H1 (cell line): ENCODE measurements around the gene DDB1. TPM values are rescaled to one million over a fixed set of nuclear protein-coding genes. Genes with fewer than 3 reads are reported as not detected.

Source experiments
- CTCF ChIA-PET: fragments of 300-600 bp; sonication (Branson Sonifier 250); formaldehyde crosslinking; loops from one replicate; lab custom pipeline; 2021; ENCODE audit not compliant: partially characterized antibody; lab: Charles Lee
- POLR2A ChIA-PET: fragments of 300-600 bp; sonication (Branson Sonifier 250); formaldehyde crosslinking; loops from one replicate; lab custom pipeline; 2021; ENCODE audit warnings: inconsistent platforms; ENCODE audit not compliant: partially characterized antibody; lab: Charles Lee
- DNase-seq, 2 experiments: peaks; one replicate each; pipeline versions ENCODE4 v3.0.0 to v3.0.0-alpha.2; 2010 to 2022; ENCODE audit warnings: low spot score in 2 of 2, low read depth in 1 of 2, mixed read lengths in 1 of 2
- FAIRE-seq: peaks from 2 replicates; lab custom pipeline; 2011; peaks lifted over from hg19 to GRCh38; lab: Jason Lieb, UNC
- H2AFZ ChIP-seq: 2 replicates; pipeline ENCODE4 v1.8.1; 2012; ENCODE audit warnings: low read length, inconsistent platforms
- H2AK5ac ChIP-seq: 2 replicates; pipeline ENCODE4 v1.6.1; 2013; ENCODE audit warnings: low read depth, low read length
- H2BK120ac ChIP-seq: replicated peaks from 2 replicates; pipeline ENCODE3; 2013; ENCODE audit warnings: low read depth, low read length, inconsistent platforms
- H2BK12ac ChIP-seq: 2 replicates; pipeline ENCODE4 v1.6.1; 2013; ENCODE audit warnings: low read depth, low read length
- H2BK15ac ChIP-seq: 2 replicates; pipeline ENCODE4 v1.6.1; 2013; ENCODE audit warnings: low read length
- H2BK20ac ChIP-seq: 2 replicates; pipeline ENCODE4 v1.6.1; 2013; ENCODE audit warnings: low read length
- H2BK5ac ChIP-seq: 2 replicates; pipeline ENCODE4 v1.6.1; 2013; ENCODE audit warnings: low read depth, low read length
- H3K14ac ChIP-seq: 2 replicates; pipeline ENCODE4 v1.6.1; 2013; ENCODE audit warnings: inconsistent platforms; ENCODE audit not compliant: insufficient read length
- H3K18ac ChIP-seq: 2 replicates; pipeline ENCODE4 v1.6.1; 2013; ENCODE audit warnings: low read length; ENCODE audit errors: extremely low read depth
- H3K23ac ChIP-seq: 2 replicates; pipeline ENCODE4 v1.6.1; 2013; ENCODE audit warnings: inconsistent platforms; ENCODE audit not compliant: insufficient read length
- H3K23me2 ChIP-seq: 2 replicates; pipeline ENCODE4 v1.6.1; 2013; ENCODE audit warnings: low read depth, low read length
- H3K27ac ChIP-seq: 2 replicates; pipeline ENCODE4 v1.6.1; 2011; ENCODE audit warnings: low read depth, low read length, inconsistent platforms
- H3K27me3 ChIP-seq, 4 experiments: replicated peaks in 1 of 4; 1 replicate in 1 of 4; 2 replicates in 3 of 4; pipeline versions ENCODE4 v1.6.1 to v1.8.1; 2011 to 2013; ENCODE audit warnings: low read length in 3 of 4, mild to moderate bottlenecking in 3 of 4, inconsistent platforms in 2 of 4, mixed read lengths in 2 of 4, moderate library complexity in 1 of 4; ENCODE audit not compliant: control insufficient read depth in 3 of 4, insufficient read depth in 3 of 4; ENCODE audit errors: extremely low read depth in 1 of 4
- H3K36me3 ChIP-seq, 4 experiments: 2 replicates each; pipeline versions ENCODE4 v1.6.1 to v1.8.1; 2011 to 2013; ENCODE audit warnings: mild to moderate bottlenecking in 4 of 4, low read length in 3 of 4, moderate library complexity in 2 of 4, control low read depth in 1 of 4, inconsistent platforms in 1 of 4; ENCODE audit not compliant: insufficient read depth in 4 of 4, control insufficient read depth in 2 of 4
- H3K4ac ChIP-seq: replicated peaks from 2 replicates; pipeline ENCODE3; 2013; ENCODE audit warnings: low read length, low read depth, mixed read lengths, inconsistent platforms; ENCODE audit not compliant: insufficient read length
- H3K4me1 ChIP-seq, 4 experiments: replicated peaks in 1 of 4; 1 replicate in 1 of 4; 2 replicates in 3 of 4; pipeline versions ENCODE4 v1.6.1 to v1.8.1; 2011 to 2013; ENCODE audit warnings: low read length in 3 of 4, inconsistent platforms in 2 of 4, mixed read lengths in 1 of 4; ENCODE audit not compliant: insufficient read depth in 4 of 4, control insufficient read depth in 3 of 4
- H3K4me2 ChIP-seq, 2 experiments: 2 replicates each; pipeline versions ENCODE4 v1.6.1 to v1.8.1; 2011 to 2013; ENCODE audit warnings: low read depth in 2 of 2, low read length in 2 of 2, control low read depth in 1 of 2, inconsistent platforms in 1 of 2, mild to moderate bottlenecking in 1 of 2; ENCODE audit not compliant: insufficient read depth in 1 of 2
- H3K4me3 ChIP-seq, 4 experiments: fragments of 200-600, 300-600 bp in 1 of 4; sonication (generic), shearing (Covaris generic), sonication (Bioruptor Twin) in 1 of 4; 2 replicates each; pipeline versions ENCODE4 v1.5.1 to v1.8.1; 2011 to 2016; ENCODE audit warnings: low read length in 4 of 4, low read depth in 3 of 4, control low read depth in 2 of 4, inconsistent platforms in 2 of 4, mild to moderate bottlenecking in 2 of 4, mixed read lengths in 1 of 4, moderate library complexity in 1 of 4; ENCODE audit not compliant: insufficient read depth in 2 of 4; ENCODE audit errors: extremely low read depth in 1 of 4
- H3K56ac ChIP-seq: replicated peaks from 2 replicates; pipeline ENCODE3; 2013; ENCODE audit warnings: low read depth, mild to moderate bottlenecking, mixed read lengths, low read length, inconsistent platforms; ENCODE audit not compliant: insufficient read length
- H3K79me1 ChIP-seq: 2 replicates; pipeline ENCODE4 v1.6.1; 2013; ENCODE audit warnings: low read depth, low read length, control low read depth
- H3K79me2 ChIP-seq, 2 experiments: 2 replicates each; pipeline versions ENCODE4 v1.6.1 to v1.8.1; 2012 to 2013; ENCODE audit warnings: low read length in 2 of 2, mild to moderate bottlenecking in 2 of 2, inconsistent platforms in 1 of 2; ENCODE audit not compliant: insufficient read depth in 2 of 2, control insufficient read depth in 1 of 2
- H3K9ac ChIP-seq, 4 experiments: replicated peaks in 1 of 4; 1 replicate in 1 of 4; 2 replicates in 3 of 4; pipeline versions ENCODE4 v1.6.1 to v1.8.1; 2011 to 2013; ENCODE audit warnings: low read depth in 3 of 4, low read length in 3 of 4, control low read depth in 2 of 4, mild to moderate bottlenecking in 2 of 4, moderate library complexity in 2 of 4, inconsistent platforms in 1 of 4; ENCODE audit errors: extremely low read depth in 1 of 4
- H3K9me3 ChIP-seq, 2 experiments: 2 replicates each; pipeline versions ENCODE4 v1.6.1 to v1.8.1; 2012 to 2013; ENCODE audit warnings: mild to moderate bottlenecking in 2 of 2, moderate library complexity in 2 of 2, control low read depth in 1 of 2, inconsistent platforms in 1 of 2, low read depth in 1 of 2, low read length in 1 of 2, mixed read lengths in 1 of 2; ENCODE audit not compliant: insufficient read depth in 2 of 2
- H4K20me1 ChIP-seq, 2 experiments: replicated peaks in 1 of 2; 2 replicates each; pipeline versions ENCODE3 to v1.8.1; 2011 to 2013; ENCODE audit warnings: inconsistent platforms in 2 of 2, low read length in 2 of 2, mild to moderate bottlenecking in 1 of 2; ENCODE audit not compliant: insufficient read depth in 2 of 2, control insufficient read depth in 1 of 2
- H4K5ac ChIP-seq: 2 replicates; pipeline ENCODE4 v1.6.1; 2013; ENCODE audit warnings: low read length, low read depth, mixed read lengths, inconsistent platforms; ENCODE audit not compliant: insufficient read length
- H4K8ac ChIP-seq: 2 replicates; pipeline ENCODE4 v1.8.0; 2013; ENCODE audit warnings: mild to moderate bottlenecking, moderate library complexity, low read length, inconsistent platforms; ENCODE audit not compliant: insufficient read depth; ENCODE audit errors: extremely low read depth
- H4K91ac ChIP-seq: replicated peaks from 2 replicates; pipeline ENCODE3; 2013; ENCODE audit warnings: low read length, mixed read lengths, inconsistent platforms; ENCODE audit not compliant: insufficient read length
- CBX8 ChIP-seq: fragments of 300-800, 300-1000 bp; sonication (generic); IDR thresholded peaks from 2 replicates; pipeline ENCODE4 v1.7.1; 2016; ENCODE audit warnings: low read depth, low read length, borderline replicate concordance
- CTBP2 ChIP-seq: IDR thresholded peaks from 2 replicates; pipeline ENCODE4 v1.7.0; 2011; ENCODE audit warnings: borderline replicate concordance, mild to moderate bottlenecking, moderate library complexity, mixed read lengths, low read length; ENCODE audit not compliant: insufficient read depth, insufficient read length
- EGR1 ChIP-seq: IDR thresholded peaks from 2 replicates; pipeline ENCODE4 v1.6.1; 2011; ENCODE audit warnings: low read depth, low read length, borderline replicate concordance
- JUND ChIP-seq: IDR thresholded peaks from 2 replicates; pipeline ENCODE4 v1.6.1; 2011; ENCODE audit warnings: mild to moderate bottlenecking, improper control_type of control experiment, low read length
- KDM1A ChIP-seq: fragments of 200-600, 300-600 bp; sonication (generic); IDR thresholded peaks from 2 replicates; pipeline ENCODE4 v1.7.1; 2016; ENCODE audit warnings: mild to moderate bottlenecking, low read length, borderline replicate concordance
- POLR2AphosphoS5 ChIP-seq: IDR thresholded peaks from 2 replicates; pipeline ENCODE4 v1.6.1; 2011; ENCODE audit warnings: low read depth, low read length
- SRF ChIP-seq: IDR thresholded peaks from 2 replicates; pipeline ENCODE4 v1.6.1; 2011; ENCODE audit warnings: mild to moderate bottlenecking, low read depth, low read length, moderate library complexity
- TAF7 ChIP-seq: optimal IDR thresholded peaks from 2 replicates; pipeline ENCODE3; 2011; ENCODE audit warnings: low read depth, mild to moderate bottlenecking, inconsistent platforms, low read length, moderate library complexity, borderline replicate concordance
- WGBS, 2 experiments: shearing (Covaris generic) in 1 of 2; methylation state at CpG; one replicate each; pipeline versions ENCODE4 v1.1.6 to v1.1.7; 2013 to 2015; ENCODE audit warnings: low lambda C conversion rate in 2 of 2, mixed read lengths in 2 of 2, inconsistent platforms in 1 of 2, low coverage in 1 of 2, missing lambda C conversion rate in 1 of 2; ENCODE audit not compliant: insufficient replicate concordance in 2 of 2, insufficient coverage in 1 of 2, insufficient read length in 1 of 2; ENCODE audit errors: extremely low coverage in 1 of 2, missing lambda C conversion rate in 1 of 2; 5-methylcytosine and 5-hydroxymethylcytosine counted together
- polyA plus RNA-seq, 7 experiments: library from polyadenylated mRNA; depleted of rRNA in 3 of 7; stranded (reverse) in 5 of 7; unstranded in 2 of 7; fragments of >200 nt in 5 of 7; fragments of 200-250 nt in 2 of 7; gene quantifications; 1 replicate in 5 of 7; 2 replicates in 1 of 7; 4 replicates in 1 of 7; pipeline versions ENCODE4 v1.2.1 to v1.2.3, GENCODE V29; 2011 to 2013; ENCODE audit warnings: missing spikeins in 2 of 7, mixed read lengths in 2 of 7
- total RNA-seq: library from RNA; stranded (reverse); fragmentation: NEBNext Ultra II Directional; extraction: Animal tissue kit (Norgen Biotek cat#: 25700); gene quantifications from 2 replicates; pipeline ENCODE4 v1.2.1, GENCODE V29; 2021
- TF ChIP-seq, protein P1 (sequence below), 3 experiments: IDR thresholded peaks; 1 replicate in 2 of 3; 2 replicates in 1 of 3; pipeline versions ENCODE4 v1.5.1 to v1.6.1; 2011; ENCODE audit warnings: low read length in 3 of 3, mild to moderate bottlenecking in 3 of 3, inconsistent platforms in 2 of 3, low read depth in 1 of 3, moderate library complexity in 1 of 3; ENCODE audit not compliant: insufficient read depth in 1 of 3; ENCODE audit errors: control extremely low read depth in 1 of 3

DDB1 gene
- total and polyA plus RNA-seq, 2 of the 8 experiments (the other 6 are each of a cell fraction or from before 2014, with no cell fraction given), result 275 to 306 TPM

DNA sequence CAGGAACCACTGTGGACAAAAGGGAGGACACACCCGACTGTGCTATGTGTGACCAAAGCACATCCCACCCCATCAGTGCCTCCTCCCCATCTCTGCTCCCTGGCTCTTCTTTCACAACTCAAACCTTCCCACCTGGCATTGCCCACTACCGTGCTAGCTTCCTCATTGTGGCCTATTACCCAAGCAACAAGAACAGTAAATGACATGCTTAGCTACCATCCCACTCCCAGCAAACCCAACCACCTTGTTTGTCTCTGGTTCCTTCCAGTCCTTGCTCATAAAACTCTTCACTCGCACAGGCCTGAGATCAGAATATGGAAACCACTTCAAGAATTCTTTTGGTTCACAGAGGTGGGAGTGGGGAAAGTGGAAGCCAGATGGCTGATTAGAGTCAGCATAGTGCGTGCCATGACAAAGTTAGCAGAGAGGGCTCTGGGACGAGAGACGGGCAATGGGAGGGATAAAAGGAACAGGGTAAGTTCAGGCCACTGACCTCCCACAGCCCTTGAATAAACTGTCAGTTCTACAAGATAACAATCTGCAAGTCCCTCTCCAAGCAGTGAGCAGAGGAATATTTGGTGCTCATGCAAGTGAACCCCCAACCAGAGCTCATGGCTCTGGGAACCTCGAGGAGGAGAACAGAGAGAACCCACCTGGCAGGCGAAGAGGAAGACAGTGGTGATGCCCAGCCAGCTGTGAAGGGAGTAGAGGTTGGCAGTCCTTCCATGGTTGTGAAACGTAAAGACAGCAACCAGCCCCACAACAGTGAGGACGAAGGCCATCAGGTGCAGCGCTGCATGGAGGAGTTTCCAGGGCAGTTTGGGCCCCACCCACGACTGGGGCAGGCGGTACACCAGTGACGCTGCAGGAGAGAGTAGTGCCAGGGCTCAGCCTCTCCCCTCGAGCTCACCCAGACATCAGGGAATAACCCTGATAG lies 20.5 kb upstream of the DDB1 start:
- POLR2A ChIA-PET, result interaction anchor here (1.9 to 39.7 kb wide), 3 partner anchors 1 to 38 kb away, joined by 7 to 1106 read pairs (median 1106); partner anchors contain the start of genes CYB561A3, DDB1, TKFC and TMEM138
- no peak overlapping the region for H2BK20ac ChIP-seq
- TF ChIP-seq TAF7 (no peak), EGR1 (no peak), CBX8 (no peak), POLR2AphosphoS5 (no peak), CTBP2 (no peak), JUND (no peak), KDM1A (no peak), SRF (no peak)
- TF ChIP-seq, protein P1, sequence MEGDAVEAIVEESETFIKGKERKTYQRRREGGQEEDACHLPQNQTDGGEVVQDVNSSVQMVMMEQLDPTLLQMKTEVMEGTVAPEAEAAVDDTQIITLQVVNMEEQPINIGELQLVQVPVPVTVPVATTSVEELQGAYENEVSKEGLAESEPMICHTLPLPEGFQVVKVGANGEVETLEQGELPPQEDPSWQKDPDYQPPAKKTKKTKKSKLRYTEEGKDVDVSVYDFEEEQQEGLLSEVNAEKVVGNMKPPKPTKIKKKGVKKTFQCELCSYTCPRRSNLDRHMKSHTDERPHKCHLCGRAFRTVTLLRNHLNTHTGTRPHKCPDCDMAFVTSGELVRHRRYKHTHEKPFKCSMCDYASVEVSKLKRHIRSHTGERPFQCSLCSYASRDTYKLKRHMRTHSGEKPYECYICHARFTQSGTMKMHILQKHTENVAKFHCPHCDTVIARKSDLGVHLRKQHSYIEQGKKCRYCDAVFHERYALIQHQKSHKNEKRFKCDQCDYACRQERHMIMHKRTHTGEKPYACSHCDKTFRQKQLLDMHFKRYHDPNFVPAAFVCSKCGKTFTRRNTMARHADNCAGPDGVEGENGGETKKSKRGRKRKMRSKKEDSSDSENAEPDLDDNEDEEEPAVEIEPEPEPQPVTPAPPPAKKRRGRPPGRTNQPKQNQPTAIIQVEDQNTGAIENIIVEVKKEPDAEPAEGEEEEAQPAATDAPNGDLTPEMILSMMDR (IDR thresholded peaks at IDR 0.05; ENCODE audit: control extremely low read depth in 1 of 3, insufficient read depth in 1 of 3, low read depth in 1 of 3, low read length in 3 of 3), result no peak

More for the DNA sequence above, 20.5 kb upstream of the DDB1 start:
- Histone ChIP-seq H3K9ac (no peak overlapping the region), H3K27ac (no peak overlapping the region), H3K9me3 (no peaks in the 10 kb centered on the region), H2BK12ac (no peak overlapping the region), H3K79me1 (peaks cover 2% of the 10 kb centered on the region), H3K56ac (no peak overlapping the region), H3K4me1 (no peaks in the 10 kb centered on the region), H2BK5ac (no peak overlapping the region), H3K4me2 (no peak overlapping the region), H4K8ac (no peak overlapping the region), H3K23ac (no peak overlapping the region), H3K79me2 (no peaks in the 10 kb centered on the region), H3K4me3 (no peak overlapping the region), H4K5ac (no peak overlapping the region), H4K91ac (no peak overlapping the region), H3K4ac (no peak overlapping the region), H2BK120ac (no peak overlapping the region), H2AK5ac (no peak overlapping the region), H3K23me2 (no peaks in the 10 kb centered on the region), H2BK15ac (no peak overlapping the region), H3K36me3 (peaks cover 0 to 8% (median 4%) of the 10 kb centered on the region in 4 experiments; a peak in 5 of 8 replicates), H3K18ac (no peak overlapping the region), H3K27me3 (no peaks in the 10 kb centered on the region), H3K14ac (no peak overlapping the region), H2AFZ (no peak overlapping the region), H4K20me1 (peaks cover 0 to 5% of the 10 kb centered on the region in 2 experiments)
- WGBS, 2 experiments, result 89% methylated on average over 15 of the region's 15 CpGs; no CpG with 5 or more reads in 1 of the 2 experiments
- FAIRE-seq, result no peak
- CTCF ChIA-PET, result interaction anchor here (3.8 to 22.8 kb wide), 2 partner anchors 16 to 32 kb away, joined by 27 to 255 read pairs; partner anchors contain the start of genes DDB1 and TKFC
- DNase-seq, result no peak
